Transverse colon (tissue), 4 donors: Measurements from ENCODE around the gene ATG12.

Experiments
- EP300 ChIP-seq: sonication (generic); formaldehyde crosslinking; IDR thresholded peaks from one replicate; pipeline ENCODE4 v1.6.1; 2017; ENCODE audit warnings: antibody characterized with exemption, low read depth
- POLR2A ChIP-seq: fragments of 450-650 bp; IDR thresholded peaks from one replicate; pipeline ENCODE4 v1.6.1; 2016; ENCODE audit warnings: antibody characterized with exemption, mild to moderate bottlenecking, moderate library complexity
- POLR2AphosphoS5 ChIP-seq, 3 donors: sonication (generic); formaldehyde crosslinking; IDR thresholded peaks; one replicate each; pipeline ENCODE4 v1.6.1; 2016; ENCODE audit warnings: antibody characterized with exemption in 3 of 3
- TF ChIP-seq, protein P1 (sequence below), 5 experiments: fragments of 200-600 bp in 3 of 5; fragments of 450-650 bp in 2 of 5; sonication (generic) in 3 of 5; IDR thresholded peaks; 1 replicate in 2 of 5; 2 replicates in 3 of 5; pipeline ENCODE4 v1.5.1; 2016 to 2017; ENCODE audit warnings: antibody characterized with exemption in 5 of 5, inconsistent platforms in 3 of 5, mild to moderate bottlenecking in 2 of 5, moderate library complexity in 1 of 5

DNA sequence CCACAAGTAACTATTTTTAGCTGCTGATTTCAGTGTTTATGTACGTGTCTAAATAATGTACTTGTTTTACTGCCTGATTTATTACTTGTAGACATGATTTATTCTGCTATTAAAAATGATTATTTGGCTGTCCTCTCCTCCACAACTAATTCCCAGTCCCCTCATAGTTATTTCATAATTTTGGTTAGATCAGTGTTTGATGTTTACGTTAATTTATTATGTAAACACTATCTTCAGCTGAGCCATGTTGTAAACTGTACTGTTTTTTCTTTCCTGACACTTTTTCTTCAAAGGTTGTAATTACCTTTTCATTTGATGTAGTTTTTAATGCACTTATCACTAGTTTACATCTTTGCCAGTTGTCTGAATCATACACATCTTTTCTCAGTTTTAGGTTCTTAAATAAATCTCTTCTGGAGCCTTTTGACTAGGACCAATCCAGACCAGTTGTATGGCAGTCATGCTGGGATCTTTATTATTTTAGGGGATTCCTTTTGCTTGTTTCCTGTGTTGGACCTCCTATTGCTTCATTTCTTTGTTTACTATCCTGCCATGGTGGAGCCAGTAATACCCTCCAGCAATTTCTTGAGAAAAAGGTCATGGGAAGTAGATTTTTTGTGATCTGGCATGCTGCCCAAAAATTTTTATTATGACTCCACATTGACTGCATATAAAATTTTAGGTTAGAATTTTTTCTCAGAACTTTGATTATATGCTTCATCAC lies 16.4 kb upstream of the ATG12 start:
- TF ChIP-seq, protein P1, sequence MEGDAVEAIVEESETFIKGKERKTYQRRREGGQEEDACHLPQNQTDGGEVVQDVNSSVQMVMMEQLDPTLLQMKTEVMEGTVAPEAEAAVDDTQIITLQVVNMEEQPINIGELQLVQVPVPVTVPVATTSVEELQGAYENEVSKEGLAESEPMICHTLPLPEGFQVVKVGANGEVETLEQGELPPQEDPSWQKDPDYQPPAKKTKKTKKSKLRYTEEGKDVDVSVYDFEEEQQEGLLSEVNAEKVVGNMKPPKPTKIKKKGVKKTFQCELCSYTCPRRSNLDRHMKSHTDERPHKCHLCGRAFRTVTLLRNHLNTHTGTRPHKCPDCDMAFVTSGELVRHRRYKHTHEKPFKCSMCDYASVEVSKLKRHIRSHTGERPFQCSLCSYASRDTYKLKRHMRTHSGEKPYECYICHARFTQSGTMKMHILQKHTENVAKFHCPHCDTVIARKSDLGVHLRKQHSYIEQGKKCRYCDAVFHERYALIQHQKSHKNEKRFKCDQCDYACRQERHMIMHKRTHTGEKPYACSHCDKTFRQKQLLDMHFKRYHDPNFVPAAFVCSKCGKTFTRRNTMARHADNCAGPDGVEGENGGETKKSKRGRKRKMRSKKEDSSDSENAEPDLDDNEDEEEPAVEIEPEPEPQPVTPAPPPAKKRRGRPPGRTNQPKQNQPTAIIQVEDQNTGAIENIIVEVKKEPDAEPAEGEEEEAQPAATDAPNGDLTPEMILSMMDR (IDR thresholded peaks at IDR 0.05) = no peak
- TF ChIP-seq POLR2A (no peak), EP300 (no peak), POLR2AphosphoS5 (IDR thresholded peaks at IDR 0.05) (peak in 2 of 3 donors; percentile 28 to 64)
